Peyer's patch (tissue), 4 donors: ENCODE data around the gene RAP1A. TPM values are rescaled to one million over a fixed set of nuclear protein-coding genes. Genes with fewer than 3 reads are reported as not detected.
A peak's percentile ranks its signal among the peaks of the same experiment; 100 is the strongest.

Source experiments
- DNase-seq, 3 donors: peaks; one replicate each; pipeline ENCODE4 v3.0.0-alpha.2; 2017 to 2019
- H3K27ac ChIP-seq, 4 donors: fragments of 200-600 bp; sonication (generic); one replicate each; pipeline ENCODE4 v1.5.1; 2016 to 2019
- H3K27me3 ChIP-seq, 2 donors: fragments of 200-600 bp; sonication (generic); one replicate each; pipeline ENCODE4 v1.5.1; 2019
- H3K36me3 ChIP-seq, 3 donors: fragments of 200-600 bp; sonication (generic); one replicate each; pipeline ENCODE4 v1.5.1; 2016 to 2019
- H3K4me1 ChIP-seq, 4 donors: fragments of 200-600 bp; sonication (generic); one replicate each; pipeline ENCODE4 v1.5.1; 2016 to 2019
- H3K4me3 ChIP-seq, 4 donors: fragments of 200-600 bp; sonication (generic); 1 replicate in 3 of 4; 2 replicates in 1 of 4; pipeline ENCODE4 v1.5.1; 2016 to 2019; ENCODE audit warnings: mild to moderate bottlenecking in 1 of 4
- H3K9me3 ChIP-seq, 4 donors: fragments of 200-600 bp; sonication (generic); one replicate each; pipeline ENCODE4 v1.5.1; 2016 to 2019; ENCODE audit warnings: mild to moderate bottlenecking in 1 of 4
- POLR2A ChIP-seq, 2 donors: fragments of 450-650 bp; IDR thresholded peaks; one replicate each; pipeline ENCODE4 v1.5.1; 2017; ENCODE audit warnings: antibody characterized with exemption in 2 of 2, mild to moderate bottlenecking in 2 of 2, moderate library complexity in 2 of 2
- total RNA-seq, 4 donors: library from RNA; depleted of rRNA; stranded (reverse); fragments of >200 nt; gene quantifications; one replicate each; pipeline ENCODE4 v1.1.0, GENCODE V29; 2016
- TF ChIP-seq, protein P1 (sequence below), 6 experiments: fragments of 450-650 bp in 4 of 6; fragments of 200-600 bp in 2 of 6; sonication (generic) in 1 of 6; IDR thresholded peaks; one replicate each; pipeline ENCODE4 v1.5.1; 2017 to 2019; ENCODE audit warnings: antibody characterized with exemption in 6 of 6, mild to moderate bottlenecking in 3 of 6, moderate library complexity in 1 of 6

RAP1A gene
- total RNA-seq, 4 donors from 2014 or later, result 16.5 to 66.0 (median 46.2) TPM

GRCh38 chr1:111735858-111736544 lies 116.4 kb downstream of the RAP1A start:
- peaks cover 0 to 43% (median 4%) of the 10 kb centered on the region in 4 donors for H3K4me1 ChIP-seq
- H3K4me3 ChIP-seq, result no peak overlapping the region
- no peaks in the 10 kb centered on the region for H3K9me3 ChIP-seq
- no peaks in the 10 kb centered on the region for H3K36me3 ChIP-seq
- H3K27ac ChIP-seq, result no peak overlapping the region
- TF ChIP-seq, protein P1, sequence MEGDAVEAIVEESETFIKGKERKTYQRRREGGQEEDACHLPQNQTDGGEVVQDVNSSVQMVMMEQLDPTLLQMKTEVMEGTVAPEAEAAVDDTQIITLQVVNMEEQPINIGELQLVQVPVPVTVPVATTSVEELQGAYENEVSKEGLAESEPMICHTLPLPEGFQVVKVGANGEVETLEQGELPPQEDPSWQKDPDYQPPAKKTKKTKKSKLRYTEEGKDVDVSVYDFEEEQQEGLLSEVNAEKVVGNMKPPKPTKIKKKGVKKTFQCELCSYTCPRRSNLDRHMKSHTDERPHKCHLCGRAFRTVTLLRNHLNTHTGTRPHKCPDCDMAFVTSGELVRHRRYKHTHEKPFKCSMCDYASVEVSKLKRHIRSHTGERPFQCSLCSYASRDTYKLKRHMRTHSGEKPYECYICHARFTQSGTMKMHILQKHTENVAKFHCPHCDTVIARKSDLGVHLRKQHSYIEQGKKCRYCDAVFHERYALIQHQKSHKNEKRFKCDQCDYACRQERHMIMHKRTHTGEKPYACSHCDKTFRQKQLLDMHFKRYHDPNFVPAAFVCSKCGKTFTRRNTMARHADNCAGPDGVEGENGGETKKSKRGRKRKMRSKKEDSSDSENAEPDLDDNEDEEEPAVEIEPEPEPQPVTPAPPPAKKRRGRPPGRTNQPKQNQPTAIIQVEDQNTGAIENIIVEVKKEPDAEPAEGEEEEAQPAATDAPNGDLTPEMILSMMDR (IDR thresholded peaks at IDR 0.05), result no peak
- TF ChIP-seq POLR2A (IDR thresholded peaks at IDR 0.05), result no peak
- DNase-seq, result no peak
- no peaks in the 10 kb centered on the region for H3K27me3 ChIP-seq

- H3K36me3 ChIP-seq, result no peaks in the 10 kb centered on the region
- H3K27me3 ChIP-seq, result no peaks in the 10 kb centered on the region
- H3K4me1 ChIP-seq, result peaks cover 0 to 42% (median 4%) of the 10 kb centered on the region in 4 donors
- no peak for TF ChIP-seq POLR2A (IDR thresholded peaks at IDR 0.05)
- TF ChIP-seq, protein P1 (IDR thresholded peaks at IDR 0.05), result no peak
- peak overlapping the region in 2 of 4 donors; percentile 8 to 39 for H3K27ac ChIP-seq
- peak in 1 of 3 donors; percentile 42 for DNase-seq
- H3K4me3 ChIP-seq, result no peak overlapping the region
- H3K9me3 ChIP-seq, result no peaks in the 10 kb centered on the region
Observed at GRCh38 chr1:111736548-111737215, 117.1 kb downstream of the RAP1A start.

DNA sequence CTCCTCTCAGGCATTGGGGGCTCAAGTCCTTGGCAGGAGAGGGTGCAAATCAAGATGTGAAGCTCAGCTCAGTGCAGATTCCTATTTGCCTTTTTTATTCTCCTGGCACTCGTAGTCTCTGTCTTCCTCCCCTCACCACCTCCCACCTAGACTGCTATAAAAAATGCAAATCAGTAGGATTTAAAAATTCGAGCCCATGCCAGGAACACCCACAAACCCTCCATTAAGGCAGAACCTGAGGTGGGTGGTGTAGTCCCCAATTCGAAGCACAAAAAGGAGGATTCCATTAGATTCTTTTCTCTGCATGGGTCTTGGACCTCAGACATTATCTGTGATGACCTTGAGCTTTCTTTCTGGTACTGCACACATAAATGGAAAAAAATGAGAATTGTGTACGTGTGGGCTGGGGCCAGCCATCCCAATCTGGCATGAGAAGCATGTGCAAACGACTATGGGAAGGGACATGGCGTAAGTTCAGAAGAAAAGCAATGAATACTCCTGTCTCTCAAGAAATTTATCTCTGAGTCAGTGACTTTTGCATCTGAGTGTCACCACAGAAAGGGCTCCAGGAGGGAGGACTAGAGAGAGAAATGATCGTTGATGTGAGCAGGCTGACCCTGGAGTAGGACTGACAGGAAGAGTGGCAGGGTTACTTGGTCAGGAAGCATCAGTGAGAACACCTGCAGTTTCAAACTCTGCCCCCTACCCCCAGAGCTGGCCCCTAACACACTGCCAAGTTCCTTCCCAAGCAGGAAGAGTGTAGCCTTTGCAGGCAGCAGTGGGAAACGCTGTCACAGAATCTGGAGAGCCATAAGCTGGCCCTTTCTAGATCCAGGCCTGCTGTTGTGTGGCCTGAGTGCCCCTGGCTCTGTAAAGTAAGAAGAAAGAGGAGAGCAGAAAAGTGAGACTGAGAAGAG lies 117.9 kb downstream of the RAP1A start:
- TF ChIP-seq, protein P1 (IDR thresholded peaks at IDR 0.05), result no peak
- TF ChIP-seq POLR2A (IDR thresholded peaks at IDR 0.05), result no peak

DNA sequence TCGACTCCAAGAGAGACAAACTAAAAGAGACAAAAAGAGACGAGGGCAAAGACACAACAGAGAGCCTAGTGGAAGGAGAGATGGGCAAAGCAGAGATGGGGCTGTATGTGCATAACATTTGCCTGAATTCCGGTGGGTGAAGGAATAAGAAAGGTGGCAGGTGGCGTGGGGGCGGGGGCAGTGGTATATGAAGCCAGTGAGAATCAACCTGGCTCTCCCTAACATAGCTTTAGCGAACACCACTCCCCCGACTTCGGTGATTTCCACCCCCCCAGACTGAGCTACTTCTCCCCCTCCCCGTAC lies 118.5 kb downstream of the RAP1A start:
- Histone ChIP-seq H3K27me3 (no peaks in the 10 kb centered on the region), H3K4me1 (peaks cover 0 to 39% (median 4%) of the 10 kb centered on the region in 4 donors), H3K4me3 (peak overlapping the region; percentile 47 to 66 (median 58)), H3K9me3 (no peaks in the 10 kb centered on the region), H3K27ac (peak overlapping the region; percentile 74 to 90 (median 80)), H3K36me3 (no peaks in the 10 kb centered on the region)
- DNase-seq, result peak in 1 of 3 donors; percentile 37
- TF ChIP-seq POLR2A (IDR thresholded peaks at IDR 0.05), result no peak
- TF ChIP-seq, protein P1 (IDR thresholded peaks at IDR 0.05), result no peak

More for the DNA sequence above, 117.9 kb downstream of the RAP1A start:
- Histone ChIP-seq H3K27me3 (no peaks in the 10 kb centered on the region), H3K4me3 (peak overlapping the region in 3 of 4 donors; percentile 54 to 66 (median 63)), H3K9me3 (no peaks in the 10 kb centered on the region), H3K27ac (peak overlapping the region; percentile 39 to 90 (median 79)), H3K36me3 (no peaks in the 10 kb centered on the region), H3K4me1 (peaks cover 0 to 42% (median 4%) of the 10 kb centered on the region in 4 donors)
- DNase-seq, result no peak

- Histone ChIP-seq H3K36me3 (no peaks in the 10 kb centered on the region), H3K4me1 (peaks cover 0 to 34% (median 4%) of the 10 kb centered on the region in 4 donors), H3K9me3 (no peaks in the 10 kb centered on the region), H3K27ac (peak overlapping the region; percentile 74 to 90 (median 80)), H3K4me3 (peak overlapping the region; percentile 47 to 66 (median 58)), H3K27me3 (no peaks in the 10 kb centered on the region)
- TF ChIP-seq POLR2A (IDR thresholded peaks at IDR 0.05), result no peak
- TF ChIP-seq, protein P1 (IDR thresholded peaks at IDR 0.05), result no peak
- peak; percentile 48 to 76 (median 68) for DNase-seq
Observed at GRCh38 chr1:111738436-111739193, 119.0 kb downstream of the RAP1A start.
